Loucy (cell line): ENCODE measurements around the gene GARIN5A.

ENCODE experiments used
- CTCF ChIP-seq: fragments of 200-600 bp; sonication (generic); conservative IDR thresholded peaks from 2 replicates; pipeline ENCODE4 v1.5.1; 2014; ENCODE audit warnings: mild to moderate bottlenecking, antibody characterized with exemption, low read length
- EZH2phosphoT487 ChIP-seq: fragments of 200-600 bp; IDR thresholded peaks from 2 replicates; pipeline ENCODE4 v1.6.1; 2018; ENCODE audit warnings: antibody characterized with exemption, mild to moderate bottlenecking, moderate library complexity, borderline replicate concordance

- TF ChIP-seq CTCF, result no peak
- TF ChIP-seq EZH2phosphoT487, result no peak
Observed at GRCh38 chr19:50435627-50436026, 41.0 kb downstream of the GARIN5A start.
